ENCODE results near the gene TNS4. TPM values are rescaled to one million over a fixed set of nuclear protein-coding genes. Genes with fewer than 3 reads are reported as not detected.

The TNS4 gene
- total and polyA plus RNA-seq, 7 donors: 0.04 to 0.06 TPM; not detected in 5

- intact Hi-C loops (cut with DNase I): no loop called here
- H3K4me3 ChIP-seq: no peak overlapping the region
- DNase-seq (no peak), ATAC-seq (no peak)
- WGBS, 3 donors: 82 to 88% (median 85%) methylated on average over 5 of the region's 5 CpGs
- no peaks in the 10 kb centered on the region for H3K36me3 ChIP-seq (ENCODE audit: insufficient read depth in 1 of 2, low read depth in 1 of 2)
- H3K27me3 ChIP-seq (ENCODE audit: insufficient read depth in 3 of 3, low read length in 2 of 3): no peaks in the 10 kb centered on the region
- no peaks in the 10 kb centered on the region for H3K9me3 ChIP-seq
- TF ChIP-seq CTCF (IDR thresholded peaks at IDR 0.05): no peak
- H3K4me1 ChIP-seq: no peaks in the 10 kb centered on the region
- H3K27ac ChIP-seq: no peak overlapping the region
Observed at GRCh38 chr17:40518401-40519088, 17.1 kb upstream of the TNS4 start.

GRCh38 chr17:40517981-40518380 is 16.6 kb upstream of the TNS4 start:
- no peak for TF ChIP-seq CTCF (IDR thresholded peaks at IDR 0.05)
- Histone ChIP-seq H3K4me1 (no peaks in the 10 kb centered on the region), H3K36me3 (ENCODE audit: insufficient read depth in 1 of 2, low read depth in 1 of 2) (no peaks in the 10 kb centered on the region), H3K9me3 (no peaks in the 10 kb centered on the region), H3K4me3 (no peak overlapping the region), H3K27me3 (ENCODE audit: insufficient read depth in 3 of 3, low read length in 2 of 3) (no peaks in the 10 kb centered on the region), H3K27ac (no peak overlapping the region)
- ATAC-seq (no peak), DNase-seq (no peak)
- intact Hi-C loops (cut with DNase I): no loop called here
- 92 to 93% (median 92%) methylated on average over 4 of the region's 4 CpGs for WGBS, 3 donors

- ATAC-seq (no peak), DNase-seq (no peak)
- no peak for TF ChIP-seq CTCF (IDR thresholded peaks at IDR 0.05)
- H3K4me3 ChIP-seq: no peak overlapping the region
- no peak overlapping the region for H3K27ac ChIP-seq
- intact Hi-C loops (cut with DNase I): no loop called here
- 83 to 93% (median 89%) methylated on average over 2 of the region's 2 CpGs for WGBS, 3 donors
- H3K27me3 ChIP-seq (ENCODE audit: insufficient read depth in 3 of 3, low read length in 2 of 3): no peaks in the 10 kb centered on the region
- no peaks in the 10 kb centered on the region for H3K4me1 ChIP-seq
- H3K36me3 ChIP-seq (ENCODE audit: insufficient read depth in 1 of 2, low read depth in 1 of 2): no peaks in the 10 kb centered on the region
- no peaks in the 10 kb centered on the region for H3K9me3 ChIP-seq
Observed at GRCh38 chr17:40517286-40517662, 15.9 kb upstream of the TNS4 start.

GRCh38 chr17:40516581-40517285 is 15.3 kb upstream of the TNS4 start:
- Histone ChIP-seq H3K9me3 (no peaks in the 10 kb centered on the region), H3K36me3 (ENCODE audit: insufficient read depth in 1 of 2, low read depth in 1 of 2) (no peaks in the 10 kb centered on the region), H3K27me3 (ENCODE audit: insufficient read depth in 3 of 3, low read length in 2 of 3) (no peaks in the 10 kb centered on the region), H3K4me3 (no peak overlapping the region), H3K27ac (no peak overlapping the region), H3K4me1 (peaks cover 4% of the 10 kb centered on the region)
- DNase-seq: no peak
- WGBS, 3 donors: 68 to 77% (median 73%) methylated on average over 3 of the region's 3 CpGs
- intact Hi-C loops (cut with DNase I): no loop called here
- no peak for ATAC-seq
- TF ChIP-seq CTCF (IDR thresholded peaks at IDR 0.05): no peak
